RCC 7860 (cell line): ENCODE data around the gene ATP1A1.

Experiments used
- DNase-seq: peaks from one replicate; pipeline ENCODE4 v3.0.0-alpha.2; 2015; ENCODE audit warnings: low spot score
- FAIRE-seq: peaks from 2 replicates; lab custom pipeline; 2012; peaks lifted over from hg19 to GRCh38; lab: Jason Lieb, UNC

The ATP1A1 gene

GRCh38 chr1:116433275-116434257 is 60.5 kb downstream of the ATP1A1 start:
- DNase-seq: no peak
- FAIRE-seq: no peak

- FAIRE-seq: no peak
- no peak for DNase-seq
These were observed 61.8 kb downstream of the ATP1A1 start for GRCh38 chr1:116434849-116435248.

GRCh38 chr1:116435806-116436610 is 63.0 kb downstream of the ATP1A1 start:
- no peak for FAIRE-seq

GRCh38 chr1:116436611-116436970 is 63.5 kb downstream of the ATP1A1 start:
- no peak for FAIRE-seq
- no peak for DNase-seq

More at GRCh38 chr1:116435806-116436610, 63.0 kb downstream of the ATP1A1 start:
- DNase-seq: no peak

GRCh38 chr1:116439701-116440100 is 66.7 kb downstream of the ATP1A1 start:
- DNase-seq (no peak), FAIRE-seq (no peak)

- DNase-seq (no peak), FAIRE-seq (no peak)
These were observed 67.7 kb downstream of the ATP1A1 start for GRCh38 chr1:116440731-116441130.

GRCh38 chr1:116445534-116445933 is 72.5 kb downstream of the ATP1A1 start:
- DNase-seq (no peak), FAIRE-seq (no peak)

GRCh38 chr1:116446686-116447085 is 73.6 kb downstream of the ATP1A1 start:
- FAIRE-seq (no peak), DNase-seq (no peak)

- no peak for FAIRE-seq
These were observed 75.8 kb downstream of the ATP1A1 start for GRCh38 chr1:116448785-116449385.

GRCh38 chr1:116449578-116449977 is 76.5 kb downstream of the ATP1A1 start:
- FAIRE-seq: no peak

More at GRCh38 chr1:116448785-116449385, 75.8 kb downstream of the ATP1A1 start:
- DNase-seq: no peak

GRCh38 chr1:116451702-116452101 is 78.7 kb downstream of the ATP1A1 start:
- DNase-seq: no peak
- FAIRE-seq: no peak

More at GRCh38 chr1:116449578-116449977, 76.5 kb downstream of the ATP1A1 start:
- DNase-seq: no peak

GRCh38 chr1:116453481-116453880 is 80.4 kb downstream of the ATP1A1 start:
- no peak for FAIRE-seq
- no peak for DNase-seq

- no peak for FAIRE-seq
- DNase-seq: no peak
These were observed 80.9 kb downstream of the ATP1A1 start for GRCh38 chr1:116453906-116454305.
